SJSA1 (cell line): ENCODE data around the gene RNU2-63P. TPM values are rescaled to one million over a fixed set of nuclear protein-coding genes. Genes with fewer than 3 reads are reported as not detected.
A peak's percentile ranks its signal among the peaks of the same experiment; 100 is the strongest.
"Not testable (repeated sequence)": the region's sequence is repeated elsewhere in the genome, so short reads cannot be mapped to it uniquely, and the experiment has no call there.

Source experiments
- DNase-seq, 2 experiments: peaks; one replicate each; pipeline ENCODE4 v3.0.0-alpha.2; 2015 to 2020; ENCODE audit warnings: low spot score in 2 of 2, low read depth in 1 of 2
- H3K27ac ChIP-seq: fragments of 250-450 bp; sonication (Bioruptor Pico); 2 replicates; pipeline ENCODE4 v1.5.1; 2020; ENCODE audit warnings: mild to moderate bottlenecking, moderate library complexity
- H3K27me3 ChIP-seq: fragments of 250-450 bp; sonication (Bioruptor Pico); replicated peaks from 2 replicates; pipeline ENCODE4 v1.5.1; 2020; ENCODE audit warnings: mild to moderate bottlenecking, moderate library complexity
- H3K36me3 ChIP-seq: fragments of 250-450 bp; sonication (Bioruptor Pico); 2 replicates; pipeline ENCODE4 v1.5.1; 2020; ENCODE audit warnings: mild to moderate bottlenecking
- H3K4me1 ChIP-seq: fragments of 250-450 bp; sonication (Bioruptor Pico); replicated peaks from 2 replicates; pipeline ENCODE4 v1.6.1; 2021; ENCODE audit warnings: mild to moderate bottlenecking
- H3K4me3 ChIP-seq: fragments of 250-450 bp; sonication (Bioruptor Pico); 2 replicates; pipeline ENCODE4 v1.5.1; 2020; ENCODE audit warnings: mild to moderate bottlenecking
- H3K9me3 ChIP-seq: fragments of 250-450 bp; sonication (Bioruptor Pico); replicated peaks from 2 replicates; pipeline ENCODE4 v1.5.1; 2020; ENCODE audit warnings: mild to moderate bottlenecking
- total RNA-seq: library from RNA; depleted of rRNA; stranded (reverse); fragments of >200 nt; shearing (Covaris generic); gene quantifications from 2 replicates; pipeline ENCODE4 v1.2.3, GENCODE V29; 2014

Gene RNU2-63P
- total RNA-seq, 1 experiment from 2014 or later = 34.9 TPM

DNA sequence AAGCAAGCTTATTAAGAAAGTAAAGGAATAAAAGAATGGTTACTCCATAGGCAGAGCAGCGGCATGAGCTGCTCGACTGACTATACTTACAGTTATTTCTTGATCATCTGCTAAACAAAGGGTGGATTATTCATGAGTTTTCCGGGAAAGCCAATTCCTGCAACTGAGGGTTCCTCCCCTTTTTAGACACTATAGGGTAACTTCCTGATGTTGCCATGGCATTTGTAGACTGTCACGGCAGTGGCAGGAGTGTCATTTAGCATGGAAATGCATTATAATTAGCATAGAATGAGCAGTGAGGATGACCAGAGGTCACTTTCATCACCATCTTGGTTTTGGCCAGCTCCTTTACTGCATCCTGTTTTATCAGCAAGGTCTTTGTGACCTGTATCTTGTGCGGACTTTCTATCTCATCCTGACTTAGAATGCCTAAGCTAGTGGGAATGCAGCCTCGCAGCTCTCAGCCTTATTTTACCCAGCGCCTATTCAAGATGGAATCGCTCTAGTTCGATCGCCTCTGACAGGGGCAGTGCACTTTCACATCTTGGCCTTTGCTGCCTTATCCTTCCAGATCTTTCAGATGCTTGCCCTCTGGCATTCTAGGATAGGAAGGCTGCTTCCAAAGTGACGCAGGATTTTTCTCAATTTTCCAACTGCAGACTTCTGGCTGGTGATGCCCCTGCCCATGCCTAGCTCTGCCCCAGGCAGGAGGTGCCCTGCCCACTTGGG is 1.9 kb upstream of the RNU2-63P start:
- H3K27me3 ChIP-seq, H3K27ac ChIP-seq, H3K4me3 ChIP-seq, H3K9me3 ChIP-seq, H3K4me1 ChIP-seq, DNase-seq, H3K36me3 ChIP-seq: not testable (repeated sequence)

DNA sequence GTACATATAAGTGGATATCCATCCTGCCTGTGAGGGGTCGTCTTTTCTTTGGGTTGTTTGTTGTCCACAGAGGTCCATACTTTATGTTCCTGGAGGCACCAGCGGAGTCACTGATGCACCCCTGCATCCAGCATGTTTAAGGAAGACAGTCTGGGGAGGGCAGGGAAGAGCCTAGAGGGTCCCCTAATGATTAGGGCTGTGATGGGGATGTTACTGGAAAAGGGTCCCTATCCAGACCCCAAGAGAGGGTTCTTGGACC is 1.4 kb upstream of the RNU2-63P start:
- H3K27me3 ChIP-seq, H3K36me3 ChIP-seq, DNase-seq, H3K27ac ChIP-seq, H3K4me3 ChIP-seq, H3K9me3 ChIP-seq, H3K4me1 ChIP-seq: not testable (repeated sequence)

DNA sequence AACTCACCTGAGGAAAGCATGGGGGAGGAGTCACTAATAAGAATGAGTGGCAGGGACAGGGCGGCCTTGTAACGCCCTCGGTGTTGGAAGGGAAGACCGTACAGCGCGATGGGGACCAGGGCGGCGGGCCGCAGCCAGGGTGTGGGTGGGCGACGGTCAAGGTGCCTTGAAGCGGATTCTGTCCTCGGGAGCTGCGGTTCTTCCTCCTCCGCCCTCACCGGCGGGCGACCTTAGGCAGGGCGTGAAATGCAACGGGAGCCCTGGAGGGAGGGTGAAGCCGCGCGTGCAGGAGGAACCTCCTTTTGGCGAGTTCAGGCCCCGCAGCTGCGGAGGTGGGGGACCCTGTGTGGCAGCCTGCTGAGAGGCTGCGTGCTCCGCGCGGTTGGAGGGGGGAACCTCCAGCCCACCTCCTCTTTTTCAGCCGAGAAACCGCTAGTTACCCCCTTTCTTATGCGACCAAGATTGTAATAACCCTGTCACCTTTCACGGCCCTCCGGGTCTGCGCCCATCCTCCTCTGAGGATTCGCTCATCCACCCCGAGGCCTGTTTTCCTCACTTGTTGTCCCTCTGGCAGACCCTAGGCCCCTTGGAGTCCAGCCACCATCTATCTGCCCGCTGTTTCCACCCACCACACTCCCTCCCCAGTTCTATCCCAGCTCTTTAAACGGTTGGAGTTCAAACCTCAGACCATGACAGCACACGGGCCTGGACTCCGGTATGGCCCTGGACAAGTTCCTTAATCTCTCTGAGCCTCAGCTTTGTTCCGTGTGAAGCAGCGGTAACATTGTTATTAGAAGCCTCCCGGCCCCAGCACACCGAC is 823 bp upstream of the RNU2-63P start:
- Histone ChIP-seq H3K36me3 (no peaks in the 10 kb centered on the region; the same call in 1 of the 2 replicates), H3K27me3 (peaks cover 5% of the 10 kb centered on the region; the same call in 1 of the 2 replicates), H3K4me3 (peak overlapping the region; percentile 34), H3K4me1 (0 out of 2 replicates have a peak, but pooled peaks cover 3% of the 10 kb centered on the region), H3K9me3 (no peaks in the 10 kb centered on the region), H3K27ac (no peak overlapping the region)
- DNase-seq = no peak

DNA sequence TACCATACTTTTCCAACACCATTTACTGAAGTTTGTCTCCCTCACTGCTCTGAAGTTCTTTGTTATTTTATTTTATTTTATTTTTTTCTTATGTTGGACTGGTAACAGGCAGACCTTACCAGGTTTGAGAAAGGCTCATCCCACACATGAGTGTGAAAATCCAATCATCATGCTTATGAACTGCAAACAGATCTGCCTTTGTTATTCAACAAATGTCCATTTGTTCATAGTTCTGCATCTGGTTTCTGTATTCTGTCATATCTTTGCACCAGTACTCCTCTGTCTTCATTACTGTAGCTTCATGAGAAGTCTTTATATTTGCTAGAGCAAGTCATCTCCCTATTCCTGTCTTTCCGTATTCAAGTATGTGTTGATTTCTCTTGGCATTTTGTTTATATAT is 5.3 kb downstream of the RNU2-63P start:
- Histone ChIP-seq H3K4me3 (no peak overlapping the region), H3K27me3 (peaks cover 1% of the 10 kb centered on the region; the same call in 1 of the 2 replicates), H3K9me3 (no peaks in the 10 kb centered on the region), H3K27ac (no peak overlapping the region), H3K36me3 (no peaks in the 10 kb centered on the region; the same call in 1 of the 2 replicates), H3K4me1 (no peaks in the 10 kb centered on the region)
- DNase-seq = no peak

DNA sequence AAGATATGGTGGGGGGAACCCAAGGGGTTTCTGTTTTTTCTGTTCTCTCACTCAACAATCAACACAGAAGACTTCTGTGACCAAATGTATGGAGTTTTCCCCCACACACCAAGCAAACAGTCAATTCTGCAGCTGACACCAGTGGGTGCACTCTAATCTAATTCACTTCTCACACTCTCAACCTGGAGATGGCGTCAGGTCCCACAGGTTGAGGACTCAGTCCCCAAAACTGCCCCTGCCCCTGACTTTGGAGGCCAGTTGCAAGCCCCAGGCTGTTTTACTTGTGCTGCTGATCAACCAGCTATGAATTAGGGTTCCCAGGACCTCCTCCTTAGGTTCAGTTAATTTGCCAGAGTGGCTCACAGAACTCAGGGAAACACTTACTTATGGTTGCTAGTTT is 6.2 kb downstream of the RNU2-63P start:
- Histone ChIP-seq H3K27me3 (no peaks in the 10 kb centered on the region), H3K4me1 (no peaks in the 10 kb centered on the region), H3K4me3 (no peak overlapping the region), H3K36me3 (no peaks in the 10 kb centered on the region), H3K27ac (no peak overlapping the region), H3K9me3 (no peaks in the 10 kb centered on the region)
- DNase-seq = no peak

DNA sequence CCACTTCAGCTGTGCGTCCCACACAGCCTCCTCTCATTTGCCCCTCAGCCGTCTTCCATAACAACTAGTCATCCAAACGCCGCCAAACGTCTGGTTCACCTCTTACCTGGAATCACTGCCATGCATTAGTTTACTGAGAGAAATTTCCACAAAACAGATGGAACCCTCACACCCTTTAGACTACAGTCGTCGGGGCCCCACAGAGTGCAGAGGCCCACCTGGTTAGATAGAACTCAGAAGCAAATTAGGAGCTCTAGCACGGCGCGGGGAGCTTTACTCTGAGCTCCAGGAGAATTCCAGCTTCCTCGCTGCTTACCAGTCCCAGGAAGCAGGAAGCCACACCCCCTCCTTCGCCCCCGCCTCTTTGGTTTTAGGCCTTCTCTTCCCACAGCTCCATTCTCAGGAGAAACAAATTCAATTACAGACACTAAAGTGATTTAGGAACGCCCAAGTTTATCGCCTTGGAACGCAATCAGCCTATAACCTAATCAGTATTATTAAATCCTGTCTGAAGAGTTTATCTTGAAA is 9.4 kb downstream of the RNU2-63P start:
- H3K36me3 ChIP-seq = no peaks in the 10 kb centered on the region
- H3K4me1 ChIP-seq = no peaks in the 10 kb centered on the region
- H3K9me3 ChIP-seq = no peaks in the 10 kb centered on the region
- H3K27ac ChIP-seq = no peak overlapping the region
- no peak for DNase-seq
- H3K4me3 ChIP-seq = no peak overlapping the region
- H3K27me3 ChIP-seq = no peaks in the 10 kb centered on the region

DNA sequence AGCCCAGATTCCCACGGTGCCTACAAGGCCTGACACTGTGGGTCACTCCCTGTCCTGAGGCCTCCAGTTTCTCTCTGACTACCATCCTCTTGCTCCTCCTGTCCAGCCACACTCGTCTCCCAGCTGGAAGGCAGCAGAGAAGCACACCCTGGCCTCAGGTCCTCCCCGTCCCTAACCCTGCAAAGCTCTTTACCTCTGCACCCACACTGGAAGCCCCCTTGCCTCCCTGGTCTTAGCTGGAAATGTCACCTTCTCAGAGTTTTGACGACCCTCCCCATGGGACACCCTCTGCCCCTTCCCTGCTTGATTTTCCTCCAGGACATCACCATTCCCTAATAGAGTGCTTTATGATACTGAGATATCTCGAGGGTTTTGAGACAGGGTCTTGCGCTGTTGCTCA is 10.6 kb downstream of the RNU2-63P start:
- H3K27ac ChIP-seq = no peak overlapping the region
- H3K4me3 ChIP-seq = no peak overlapping the region
- no peaks in the 10 kb centered on the region for H3K27me3 ChIP-seq
- no peaks in the 10 kb centered on the region for H3K4me1 ChIP-seq
- no peaks in the 10 kb centered on the region for H3K9me3 ChIP-seq
- no peaks in the 10 kb centered on the region for H3K36me3 ChIP-seq
- no peak for DNase-seq

DNA sequence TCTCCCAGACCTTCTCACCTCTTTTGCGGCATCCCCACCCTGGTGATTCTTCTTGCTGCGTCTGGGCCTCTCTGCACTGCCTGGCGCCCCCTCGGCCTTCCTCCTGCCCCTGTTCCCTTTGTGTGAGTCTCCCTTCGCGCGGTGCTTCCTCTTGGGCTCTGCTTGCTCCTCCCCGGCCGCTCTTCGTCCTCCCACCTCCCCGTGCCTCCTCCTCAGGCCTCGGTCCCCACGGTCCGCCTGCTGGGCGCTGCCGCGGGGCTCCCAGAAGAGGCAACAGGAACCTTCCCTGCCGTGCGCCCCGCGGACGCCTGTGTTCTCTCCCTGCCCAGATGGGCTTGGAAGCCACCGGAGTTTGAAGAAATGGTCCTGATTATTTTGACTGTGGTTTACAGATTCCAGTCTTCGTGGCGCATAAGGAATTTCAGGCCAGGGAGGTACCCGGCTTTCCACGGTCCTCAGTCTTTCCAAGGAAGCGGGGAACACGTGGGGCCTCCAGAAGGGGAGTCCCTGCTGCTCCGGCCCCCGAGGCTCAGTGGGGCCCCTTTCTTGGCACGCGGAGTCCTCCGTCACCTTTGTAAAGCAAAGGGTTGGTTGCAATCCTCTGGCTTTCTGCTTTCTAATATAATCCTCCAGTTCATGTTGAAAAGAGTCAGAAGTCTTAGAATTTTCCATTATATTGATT is 13.1 kb downstream of the RNU2-63P start:
- no peaks in the 10 kb centered on the region for H3K36me3 ChIP-seq
- no peak for DNase-seq
- no peaks in the 10 kb centered on the region for H3K27me3 ChIP-seq
- no peaks in the 10 kb centered on the region for H3K9me3 ChIP-seq
- H3K4me1 ChIP-seq = no peaks in the 10 kb centered on the region
- no peak overlapping the region for H3K4me3 ChIP-seq
- H3K27ac ChIP-seq = no peak overlapping the region

DNA sequence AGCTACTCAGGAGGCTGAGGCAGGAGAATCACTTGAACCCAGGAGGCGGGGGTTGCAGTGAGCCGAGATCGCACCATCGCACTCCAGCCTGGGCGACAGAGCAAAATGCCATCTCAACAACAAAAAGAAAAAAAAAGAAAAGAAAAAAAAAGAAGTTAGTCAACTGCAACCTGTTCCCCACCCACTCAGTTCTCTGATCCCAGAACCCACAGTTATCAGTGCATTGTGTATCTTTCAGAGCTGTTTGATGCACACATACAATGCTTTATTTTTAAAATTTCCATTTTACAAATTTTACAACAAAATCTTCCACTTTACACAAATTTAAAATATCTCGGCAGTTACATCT is 14.0 kb downstream of the RNU2-63P start:
- H3K9me3 ChIP-seq = no peaks in the 10 kb centered on the region
- H3K4me3 ChIP-seq = no peak overlapping the region
- DNase-seq = no peak
- H3K36me3 ChIP-seq = no peaks in the 10 kb centered on the region
- no peaks in the 10 kb centered on the region for H3K4me1 ChIP-seq
- no peaks in the 10 kb centered on the region for H3K27me3 ChIP-seq
- H3K27ac ChIP-seq = no peak overlapping the region

DNA sequence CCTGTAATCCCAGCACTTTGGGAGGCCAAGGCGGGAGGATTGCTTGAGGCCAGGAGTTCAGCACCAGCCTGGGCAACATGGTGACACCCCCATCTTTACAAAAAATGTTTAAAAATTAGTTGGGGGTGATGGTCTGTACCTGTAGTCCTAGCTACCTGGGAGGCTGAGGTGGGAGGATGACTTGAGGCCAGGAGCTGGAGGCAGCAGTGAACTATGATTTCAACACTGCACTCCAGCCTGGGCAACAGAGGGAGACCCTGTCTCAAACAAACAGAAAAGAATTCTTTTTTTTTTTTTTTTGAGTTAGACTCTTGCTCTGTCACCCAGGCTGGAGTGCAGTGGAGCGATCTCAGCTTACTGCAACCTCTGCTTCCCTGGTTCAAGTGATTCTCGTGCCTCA is 15.9 kb downstream of the RNU2-63P start:
- not testable (repeated sequence) for DNase-seq, H3K9me3 ChIP-seq, H3K4me1 ChIP-seq, H3K27me3 ChIP-seq, H3K27ac ChIP-seq, H3K4me3 ChIP-seq, H3K36me3 ChIP-seq

DNA sequence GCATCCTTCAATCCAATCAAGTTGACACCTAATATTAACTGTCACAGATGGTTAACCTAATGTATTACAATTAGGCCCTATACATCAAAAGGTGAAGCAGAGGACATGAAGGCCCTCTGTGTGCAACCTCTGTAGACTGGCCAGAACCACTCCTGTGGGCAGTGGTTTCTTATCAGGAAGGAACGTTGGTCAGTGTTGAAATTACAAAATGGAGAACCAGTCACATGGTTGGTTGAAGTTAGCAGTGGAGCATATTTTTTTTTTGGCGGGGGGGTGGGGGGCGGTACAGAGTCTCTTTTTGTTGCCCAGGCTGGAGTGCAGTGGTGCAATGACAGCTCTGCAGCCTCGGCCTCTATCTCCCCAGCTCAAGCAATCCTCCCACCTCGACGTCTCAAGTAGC is 19.8 kb downstream of the RNU2-63P start:
- Histone ChIP-seq H3K27ac (no peak overlapping the region), H3K36me3 (no peaks in the 10 kb centered on the region), H3K27me3 (no peaks in the 10 kb centered on the region), H3K9me3 (no peaks in the 10 kb centered on the region), H3K4me1 (no peaks in the 10 kb centered on the region), H3K4me3 (no peak overlapping the region)
- DNase-seq = no peak

DNA sequence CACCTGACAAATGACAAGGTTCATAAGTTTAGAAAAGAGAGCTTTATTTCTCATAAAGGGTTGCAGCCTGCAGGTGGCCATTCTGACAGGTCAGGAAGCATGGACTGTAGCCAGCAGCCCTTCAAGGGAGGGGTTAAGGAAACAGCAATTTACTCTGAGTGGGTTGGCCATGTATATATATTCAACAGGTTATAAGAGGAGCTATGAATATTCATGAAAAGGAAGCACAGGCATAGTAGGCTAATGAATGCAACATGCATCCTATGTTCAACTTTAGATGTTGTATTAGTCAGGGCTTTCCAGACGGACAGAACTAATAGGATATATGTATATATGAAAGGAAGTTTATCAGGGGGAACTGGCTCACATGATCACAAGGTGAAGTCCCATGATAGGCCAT is 20.6 kb downstream of the RNU2-63P start:
- Histone ChIP-seq H3K36me3 (no peaks in the 10 kb centered on the region), H3K4me3 (no peak overlapping the region), H3K27ac (no peak overlapping the region), H3K27me3 (no peaks in the 10 kb centered on the region), H3K9me3 (no peaks in the 10 kb centered on the region), H3K4me1 (no peaks in the 10 kb centered on the region)
- DNase-seq = no peak

DNA sequence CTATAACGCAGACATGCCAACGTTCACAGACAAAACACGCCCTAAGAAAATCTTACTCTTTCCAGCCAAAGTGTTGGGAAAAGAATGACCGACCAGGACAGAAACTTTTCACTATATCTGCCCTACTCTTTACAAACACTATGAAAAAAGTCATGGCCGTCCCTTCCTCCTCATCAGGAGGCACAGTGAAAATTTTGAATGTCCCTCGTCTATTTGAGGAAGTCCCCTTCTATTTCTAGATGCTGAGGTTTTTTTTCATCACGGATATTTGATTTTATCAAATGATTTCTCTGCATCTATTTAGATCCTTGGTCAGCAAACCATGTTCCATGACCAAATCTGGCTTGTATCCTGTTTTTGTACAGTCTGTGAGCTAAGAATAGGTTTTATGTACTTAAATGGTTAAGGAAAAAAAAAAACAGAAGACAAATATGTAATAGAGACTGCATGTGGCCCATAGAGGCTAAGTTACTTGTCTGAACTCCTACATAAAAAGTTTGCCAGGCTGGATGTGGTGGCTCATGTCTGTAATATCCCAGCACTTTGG is 22.0 kb downstream of the RNU2-63P start:
- not testable (repeated sequence) for H3K4me1 ChIP-seq, H3K4me3 ChIP-seq, H3K36me3 ChIP-seq, DNase-seq, H3K9me3 ChIP-seq, H3K27ac ChIP-seq, H3K27me3 ChIP-seq

DNA sequence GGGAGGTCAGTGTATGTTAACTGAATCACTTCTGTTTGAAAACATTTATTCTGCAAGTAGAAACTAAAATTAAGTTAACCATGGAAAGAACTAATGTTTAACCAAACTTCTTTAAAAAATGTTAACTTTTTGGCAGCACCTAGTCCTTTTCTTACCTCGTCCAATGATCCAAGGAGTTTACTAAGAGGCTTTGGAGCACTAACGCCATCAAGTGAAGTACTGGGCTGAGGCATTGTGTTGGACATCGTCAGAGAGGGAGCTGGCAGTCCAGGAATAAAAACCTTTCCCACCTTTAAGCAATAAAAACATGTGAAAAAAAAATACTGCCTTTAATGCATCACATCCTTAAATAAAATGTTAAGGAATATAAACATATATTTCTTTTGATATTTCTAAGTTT is 23.8 kb downstream of the RNU2-63P start:
- H3K36me3 ChIP-seq, H3K4me1 ChIP-seq, H3K27me3 ChIP-seq, DNase-seq, H3K4me3 ChIP-seq, H3K9me3 ChIP-seq, H3K27ac ChIP-seq: not testable (repeated sequence)
